NK-92 (cell line): Measurements from ENCODE around the gene SACM1L.
"Not testable (repeated sequence)": the region's sequence is repeated elsewhere in the genome, so short reads cannot be mapped to it uniquely, and the experiment has no call there.

ENCODE experiments used
- DNase-seq: peaks from one replicate; lab custom pipeline; 2025; ENCODE audit not compliant: unreplicated experiment; lab: John Stamatoyannopoulos, UW

SACM1L gene

DNA sequence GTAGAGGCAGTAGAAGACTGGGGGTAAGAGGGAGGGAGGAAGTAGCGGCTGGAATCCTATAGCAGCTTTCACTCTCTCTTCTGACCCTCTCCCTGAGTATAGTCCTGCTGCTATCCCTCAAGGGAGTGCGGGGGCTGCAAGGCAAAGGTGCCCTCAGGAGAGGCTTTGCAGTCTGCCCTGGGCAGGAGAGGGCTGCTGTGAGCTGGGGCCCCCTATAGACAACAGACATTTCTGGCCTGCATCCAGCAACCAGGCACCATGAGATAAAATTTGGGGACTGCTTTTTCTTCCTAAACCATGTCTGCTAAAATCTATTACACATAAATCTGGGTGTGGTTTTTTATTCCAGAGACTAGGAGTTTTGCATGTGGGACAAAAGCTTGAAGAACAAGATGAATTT lies 48.0 kb downstream of the SACM1L start:
- no peak for DNase-seq

DNA sequence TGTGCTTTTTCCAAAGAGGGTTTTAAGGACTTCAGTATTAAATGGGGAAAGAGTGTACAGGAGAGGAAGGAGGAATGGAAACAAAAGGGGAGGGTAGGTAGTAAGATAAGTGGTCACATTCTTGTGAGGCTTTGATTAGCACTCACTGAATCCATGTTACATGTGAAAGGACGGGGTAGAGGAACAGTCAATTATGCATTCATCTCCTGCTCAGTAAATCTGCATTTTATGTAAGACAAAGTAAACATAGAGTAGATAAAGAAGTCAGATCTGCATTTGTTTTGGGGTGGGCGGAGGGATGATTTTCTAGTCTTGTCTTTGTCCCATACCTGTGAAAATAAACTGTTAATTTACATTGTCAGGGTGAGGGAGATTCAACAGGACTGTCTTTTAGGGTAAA lies 50.8 kb downstream of the SACM1L start:
- no peak for DNase-seq

- no peak for DNase-seq
Measured at GRCh38 chr3:45741247-45741646, 52.1 kb downstream of the SACM1L start.

- DNase-seq, result no peak
Measured at GRCh38 chr3:45741742-45742460, 52.7 kb downstream of the SACM1L start.

GRCh38 chr3:45742461-45743089 lies 53.4 kb downstream of the SACM1L start:
- no peak for DNase-seq

DNA sequence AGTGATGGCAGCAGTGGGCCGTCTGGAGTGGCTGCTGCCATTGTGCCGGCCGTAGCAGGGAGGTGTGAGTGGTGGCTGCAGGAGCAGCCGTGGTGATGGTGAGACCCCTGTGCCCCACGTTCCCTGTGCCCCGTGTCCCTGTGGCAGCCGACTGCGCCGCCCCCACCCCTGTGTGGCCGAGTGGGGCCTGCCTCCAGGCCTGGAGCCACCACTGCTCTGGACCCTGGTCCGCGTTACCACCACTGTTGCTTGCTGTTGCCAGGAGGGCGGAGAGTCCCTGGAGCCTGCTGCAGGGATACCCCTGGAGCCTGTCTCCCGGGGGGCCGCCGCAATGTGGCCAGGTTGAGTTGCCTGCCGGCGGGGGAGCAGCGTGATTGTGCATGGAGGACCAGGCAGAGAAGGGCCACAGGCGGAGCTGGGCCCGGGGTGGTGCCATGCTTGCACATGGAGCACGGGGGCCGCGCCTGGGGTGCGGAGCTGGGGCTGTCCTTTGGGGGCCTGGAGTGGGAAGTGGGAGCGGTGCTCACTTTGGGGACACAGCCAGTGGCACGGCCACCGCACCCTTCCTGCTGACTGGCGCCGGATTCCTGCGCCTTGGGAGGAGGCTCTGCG lies 57.1 kb downstream of the SACM1L start:
- no peak for DNase-seq

DNA sequence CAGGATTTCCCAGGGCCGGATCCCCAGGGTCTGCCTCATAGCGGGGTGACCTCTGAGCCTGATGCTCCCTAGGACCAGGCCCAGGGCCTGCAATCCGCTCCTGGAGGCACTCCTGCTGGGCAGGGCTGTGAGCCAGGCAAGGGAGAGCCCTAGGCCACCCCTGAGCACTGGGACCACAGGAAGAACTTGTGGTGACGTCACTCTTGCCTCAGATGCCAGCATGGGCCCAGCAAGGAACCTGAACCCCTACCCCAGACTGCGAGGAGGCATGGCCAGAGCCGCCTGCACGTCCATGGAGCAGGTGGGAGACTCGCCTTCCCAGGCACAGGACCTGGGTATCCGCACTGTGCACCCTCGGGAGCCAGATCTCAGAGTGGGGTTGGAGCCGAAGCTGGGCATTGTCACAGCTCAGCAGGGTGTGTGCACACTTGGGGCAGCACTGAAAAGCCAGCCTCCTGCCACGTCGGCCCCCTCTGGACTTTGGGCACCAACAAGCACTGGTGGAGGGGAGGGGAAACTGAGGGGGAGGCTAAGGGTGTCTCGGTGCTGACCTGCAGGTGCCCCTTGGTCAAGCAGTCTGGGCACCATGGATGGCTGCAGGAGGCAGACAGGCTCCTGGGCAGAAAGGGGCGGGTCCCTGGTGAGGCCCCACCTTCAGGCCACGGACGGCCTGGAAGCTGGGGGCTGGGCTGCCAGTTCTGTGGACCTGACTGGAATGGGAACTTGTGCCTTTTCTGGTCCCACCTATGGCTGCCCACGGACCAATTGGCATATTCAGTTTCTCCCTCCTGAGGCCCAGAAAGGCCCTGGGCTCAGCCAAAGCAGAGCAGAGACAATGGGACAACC lies 57.8 kb downstream of the SACM1L start:
- DNase-seq, result no peak

- DNase-seq, result no peak
Measured at GRCh38 chr3:45748068-45748467, 58.9 kb downstream of the SACM1L start.

- not testable (repeated sequence) for DNase-seq
Measured at GRCh38 chr3:45749036-45749600, 59.9 kb downstream of the SACM1L start.

DNA sequence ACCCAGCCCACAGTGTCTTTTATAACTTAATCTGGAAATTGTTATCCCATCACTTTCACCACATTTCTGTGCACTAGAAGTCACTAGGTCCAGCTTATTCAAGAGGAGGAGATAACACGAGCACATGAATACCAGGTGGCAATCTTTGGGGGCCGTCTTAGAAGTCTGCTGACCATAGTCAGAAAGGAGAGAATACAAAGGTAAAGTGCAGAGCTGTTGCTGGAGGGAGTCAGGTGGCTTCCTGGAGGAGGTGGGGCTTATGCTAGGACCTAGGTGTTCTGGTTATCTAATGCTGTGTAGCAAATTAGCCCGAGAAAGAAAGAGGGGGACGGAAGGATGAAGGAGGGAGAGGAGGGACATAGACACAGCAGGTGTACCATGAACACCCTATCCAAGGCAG lies 60.7 kb downstream of the SACM1L start:
- DNase-seq, result no peak

DNA sequence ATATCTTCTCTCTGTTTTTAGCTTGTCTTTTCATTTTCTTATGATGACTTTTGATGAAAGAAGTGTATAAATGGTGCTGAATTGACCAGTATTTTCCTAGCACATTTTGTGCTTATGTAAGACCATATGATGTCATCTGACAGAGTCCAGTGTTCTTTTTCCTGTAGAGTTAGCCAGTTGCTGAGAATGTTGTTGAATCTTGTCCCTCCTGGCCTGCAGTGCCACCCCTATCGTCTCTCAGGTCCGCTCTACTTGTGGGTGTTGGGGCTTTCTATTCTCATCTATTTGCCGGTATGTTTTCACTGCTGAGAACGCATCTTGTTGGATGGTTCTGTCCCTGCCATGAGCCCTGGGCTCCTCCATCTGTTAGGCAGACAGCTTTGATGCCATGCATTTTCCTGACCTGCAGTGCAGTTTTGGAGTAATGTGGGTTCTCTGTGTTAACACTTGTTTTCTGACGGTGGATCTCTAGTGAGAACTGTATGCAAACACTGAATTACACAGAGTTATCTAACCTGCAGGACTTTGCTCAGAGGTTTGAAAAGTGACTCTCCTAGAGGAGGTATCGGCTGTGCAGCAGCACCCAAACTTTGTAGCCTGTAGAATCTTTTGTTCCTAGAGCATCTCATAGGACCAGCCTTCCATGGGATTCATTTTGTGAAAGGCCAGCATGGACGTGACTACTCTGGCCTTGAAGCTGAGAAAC lies 62.5 kb downstream of the SACM1L start:
- DNase-seq, result no peak

GRCh38 chr3:45753095-45753494 lies 63.9 kb downstream of the SACM1L start:
- no peak for DNase-seq

- DNase-seq, result no peak
Measured at GRCh38 chr3:45754461-45754860, 65.3 kb downstream of the SACM1L start.

DNA sequence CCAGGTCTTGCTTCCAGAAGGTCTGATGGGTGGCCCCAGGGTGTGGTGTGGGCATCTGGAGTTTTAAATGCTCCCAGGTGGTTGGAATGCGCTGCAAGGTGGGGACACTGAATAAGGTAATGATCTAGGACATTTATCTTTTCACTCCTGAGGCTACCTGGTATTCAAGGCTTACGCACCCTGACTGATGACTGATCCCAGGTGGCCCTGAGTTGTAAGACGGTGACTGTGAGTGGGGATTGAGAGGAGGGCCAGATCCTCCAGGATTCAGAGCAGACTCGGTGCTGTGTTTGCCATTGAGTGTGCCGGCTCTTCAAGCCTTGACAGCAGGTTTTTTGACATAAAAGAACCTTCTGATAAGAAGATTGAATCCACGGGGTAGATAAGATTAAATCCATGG lies 66.9 kb downstream of the SACM1L start:
- DNase-seq, result no peak

GRCh38 chr3:45757141-45757540 lies 67.9 kb downstream of the SACM1L start:
- not testable (repeated sequence) for DNase-seq

DNA sequence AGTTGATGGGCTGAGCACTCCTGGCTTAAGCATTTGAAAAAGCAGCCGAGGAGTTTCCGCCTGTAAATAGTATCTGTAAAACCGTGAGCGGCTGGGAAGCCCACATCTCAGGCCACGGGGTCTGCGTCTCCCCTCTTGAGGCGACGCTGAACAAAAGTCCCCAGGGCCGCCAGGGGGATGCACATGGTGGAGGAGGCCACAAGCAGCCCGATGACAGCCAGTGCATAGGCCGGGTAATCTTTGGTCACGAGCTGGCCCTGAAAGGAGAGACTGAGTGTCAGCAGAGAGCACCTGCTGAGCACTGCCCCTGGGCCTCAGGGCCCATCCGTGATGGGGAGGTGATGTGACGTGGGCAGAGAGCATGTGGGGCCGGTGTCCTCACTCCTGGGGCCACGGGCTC lies 69.7 kb downstream of the SACM1L start:
- no peak for DNase-seq

DNA sequence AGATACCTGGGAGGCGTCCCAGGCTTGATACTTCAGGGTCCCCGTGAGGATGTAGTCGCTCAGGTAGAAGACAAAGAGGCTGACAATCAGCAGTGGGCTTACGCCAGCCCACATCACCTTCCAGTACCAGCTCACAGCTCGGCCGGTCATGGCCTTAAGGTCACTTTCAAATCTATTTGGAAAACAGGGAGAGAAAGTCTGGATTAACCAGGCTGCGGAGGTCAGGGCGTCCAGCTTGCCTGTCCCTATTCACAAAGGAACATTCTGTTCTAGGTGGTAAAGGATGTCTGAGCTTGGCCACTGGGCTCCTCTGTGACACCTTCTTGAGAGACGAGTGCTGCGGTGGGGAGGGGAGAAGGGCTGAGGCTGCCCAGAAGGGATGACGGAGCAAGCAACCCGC lies 70.7 kb downstream of the SACM1L start:
- no peak for DNase-seq

DNA sequence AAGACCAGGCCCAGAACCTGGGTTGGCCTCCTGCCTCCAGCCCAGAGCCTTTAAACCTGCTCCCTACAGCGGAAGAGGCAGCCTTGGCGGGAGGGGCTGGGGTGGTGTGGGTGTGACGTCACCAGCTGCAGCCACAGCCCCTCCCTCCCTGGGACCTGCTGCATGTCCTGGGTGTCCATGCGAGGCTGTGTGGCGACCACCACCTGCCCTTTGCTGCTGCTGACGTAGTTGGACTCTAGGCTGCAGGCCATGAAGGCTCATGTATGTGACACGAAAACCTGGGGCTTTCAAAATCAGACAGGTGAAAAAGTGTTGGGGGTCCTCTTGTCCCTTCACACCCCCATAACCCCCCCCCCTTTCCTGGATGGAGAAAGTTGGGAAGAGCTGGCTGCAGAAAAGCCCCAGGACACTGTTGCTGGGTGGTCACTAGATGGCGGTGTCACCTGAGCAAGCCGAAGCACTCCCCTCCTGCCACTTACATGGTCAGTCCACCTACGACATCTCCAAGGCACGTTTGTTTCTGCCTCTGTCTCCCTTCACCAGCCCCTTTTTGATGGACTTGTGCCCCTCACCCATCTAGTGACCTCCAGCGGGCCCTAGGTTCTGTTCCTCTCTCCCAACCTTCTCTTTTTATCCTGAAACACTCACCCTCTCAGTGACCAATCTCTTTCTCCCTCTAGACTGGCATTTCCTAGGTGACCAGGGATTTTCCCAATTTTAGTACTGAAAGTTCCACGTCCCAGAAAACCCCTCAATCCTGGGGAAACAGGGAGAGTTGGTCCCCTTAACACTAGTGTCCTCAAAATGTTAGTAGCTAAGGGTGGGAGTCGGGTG lies 71.9 kb downstream of the SACM1L start:
- DNase-seq, result no peak

DNA sequence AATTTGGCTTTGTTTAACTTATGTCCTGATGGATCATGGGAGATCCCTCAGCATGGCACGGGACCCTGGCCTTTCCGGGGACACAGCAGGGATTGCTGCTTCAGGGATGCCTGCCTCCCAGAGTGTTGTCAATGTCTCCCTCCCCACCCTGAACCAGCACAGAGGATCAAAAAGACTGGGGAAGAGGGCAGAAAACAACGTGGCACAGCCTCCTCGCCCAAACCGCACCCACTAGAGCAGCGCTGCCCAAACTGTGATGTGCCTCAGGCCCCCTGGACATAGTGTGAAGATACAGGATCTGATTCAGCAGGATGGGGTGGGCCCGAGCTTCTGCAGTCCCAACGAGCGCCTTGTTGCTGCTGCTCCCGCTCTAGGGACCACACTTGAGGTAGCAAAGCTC lies 72.6 kb downstream of the SACM1L start:
- DNase-seq, result no peak
